ENCODE data around the gene SKOR1.

Gene SKOR1

DNA sequence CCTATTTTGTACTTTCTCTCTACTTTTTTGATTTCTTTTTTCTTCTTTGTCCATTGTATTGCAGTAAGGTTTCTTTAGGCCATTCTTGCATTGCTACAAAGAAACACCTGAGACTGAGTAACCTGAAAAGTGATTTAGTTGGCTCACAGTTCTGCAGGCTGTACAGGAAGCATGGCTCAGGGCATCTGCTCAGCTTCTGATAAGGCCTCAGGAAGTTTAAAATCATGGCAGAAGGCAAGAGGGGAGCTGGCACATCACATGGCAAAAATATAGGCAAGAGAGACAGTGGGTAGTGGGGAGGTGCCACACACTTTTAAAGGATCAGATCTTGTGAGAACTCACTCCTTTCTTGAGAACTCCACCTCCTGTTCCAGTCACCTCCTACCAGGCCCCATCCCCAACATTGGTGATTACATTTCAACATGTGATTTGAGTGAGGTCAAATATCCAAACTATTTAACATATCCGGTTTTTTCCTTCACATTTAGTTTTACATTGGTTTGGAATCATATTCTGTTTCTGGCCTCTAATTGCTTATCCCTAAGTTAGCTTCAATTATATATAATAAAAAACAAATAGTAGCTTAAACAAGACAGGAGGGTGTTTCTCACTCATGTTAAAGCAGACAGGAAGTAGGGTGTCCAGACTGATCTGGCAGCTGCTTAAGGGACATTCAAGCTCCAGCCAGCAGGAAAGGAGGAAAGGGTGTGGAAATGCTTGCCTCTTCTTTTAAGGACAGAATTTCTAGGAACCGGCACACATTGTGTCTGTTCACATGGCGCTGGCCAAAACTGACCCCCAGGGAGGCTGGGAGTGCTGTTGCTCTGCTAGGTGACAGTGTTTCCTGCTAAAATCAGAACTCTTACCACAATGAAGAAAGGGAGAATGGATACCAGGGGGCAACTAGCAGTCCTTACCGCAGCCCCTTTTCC, 28.8 kb upstream of the SKOR1 start:
- peak; percentile 20 for DNase-seq (ENCODE audit: low read depth)

GRCh38 chr15:67799801-67800205, 25.5 kb upstream of the SKOR1 start:
- DNase-seq (ENCODE audit: low read depth): no peak

- DNase-seq (ENCODE audit: low read depth): no peak
These were observed 24.2 kb upstream of the SKOR1 start for GRCh38 chr15:67801142-67801541.

DNA sequence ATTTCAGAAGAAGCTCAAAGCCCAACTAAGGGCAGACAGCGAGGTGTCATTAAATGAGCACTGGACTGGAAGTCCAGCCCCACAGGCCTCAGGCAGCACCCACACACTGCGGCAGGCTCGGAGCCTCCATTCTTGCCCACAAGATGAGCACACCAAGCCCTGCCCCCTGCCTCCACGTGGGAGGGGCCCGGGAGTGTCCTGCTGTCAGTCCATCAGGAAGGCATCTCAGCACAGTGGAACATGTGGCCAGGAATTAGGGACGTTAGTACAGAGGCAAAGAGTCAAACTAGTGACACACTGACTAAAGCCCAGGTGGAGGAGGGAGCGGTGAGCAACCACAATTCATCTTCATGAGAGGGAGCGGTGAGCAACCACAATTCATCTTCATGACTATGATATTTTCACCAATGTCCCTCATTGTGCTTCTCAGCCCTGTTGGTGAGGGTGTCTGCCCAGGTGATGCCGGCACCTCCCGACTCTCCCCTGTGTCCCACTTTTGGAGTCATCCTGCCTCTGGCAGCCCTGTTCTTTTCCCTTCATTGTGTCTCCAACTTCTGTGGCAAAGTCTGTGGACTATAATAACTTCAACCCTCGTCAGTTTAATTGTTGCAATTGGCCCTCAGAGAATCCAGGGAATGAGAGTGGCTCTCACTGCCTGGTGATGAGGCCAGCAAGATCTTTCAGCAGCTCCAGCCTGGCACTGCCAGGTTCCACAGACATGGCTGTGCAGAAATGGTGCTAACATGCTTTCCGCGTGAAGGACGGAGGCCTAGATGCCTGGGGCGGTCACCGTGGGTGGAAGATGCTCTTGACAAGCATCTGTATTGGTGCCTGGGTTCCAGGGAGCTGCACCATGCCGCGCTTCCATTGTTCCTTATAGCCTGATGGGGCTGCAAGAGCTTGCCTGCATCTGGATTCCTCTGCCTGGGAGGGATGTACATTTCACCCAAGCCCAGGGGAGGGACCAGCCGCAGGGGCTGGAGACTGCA, 23.1 kb upstream of the SKOR1 start:
- no peak for DNase-seq (ENCODE audit: low read depth)

- DNase-seq (ENCODE audit: low read depth): no peak
These were observed 22.0 kb upstream of the SKOR1 start for GRCh38 chr15:67803299-67803698.

DNA sequence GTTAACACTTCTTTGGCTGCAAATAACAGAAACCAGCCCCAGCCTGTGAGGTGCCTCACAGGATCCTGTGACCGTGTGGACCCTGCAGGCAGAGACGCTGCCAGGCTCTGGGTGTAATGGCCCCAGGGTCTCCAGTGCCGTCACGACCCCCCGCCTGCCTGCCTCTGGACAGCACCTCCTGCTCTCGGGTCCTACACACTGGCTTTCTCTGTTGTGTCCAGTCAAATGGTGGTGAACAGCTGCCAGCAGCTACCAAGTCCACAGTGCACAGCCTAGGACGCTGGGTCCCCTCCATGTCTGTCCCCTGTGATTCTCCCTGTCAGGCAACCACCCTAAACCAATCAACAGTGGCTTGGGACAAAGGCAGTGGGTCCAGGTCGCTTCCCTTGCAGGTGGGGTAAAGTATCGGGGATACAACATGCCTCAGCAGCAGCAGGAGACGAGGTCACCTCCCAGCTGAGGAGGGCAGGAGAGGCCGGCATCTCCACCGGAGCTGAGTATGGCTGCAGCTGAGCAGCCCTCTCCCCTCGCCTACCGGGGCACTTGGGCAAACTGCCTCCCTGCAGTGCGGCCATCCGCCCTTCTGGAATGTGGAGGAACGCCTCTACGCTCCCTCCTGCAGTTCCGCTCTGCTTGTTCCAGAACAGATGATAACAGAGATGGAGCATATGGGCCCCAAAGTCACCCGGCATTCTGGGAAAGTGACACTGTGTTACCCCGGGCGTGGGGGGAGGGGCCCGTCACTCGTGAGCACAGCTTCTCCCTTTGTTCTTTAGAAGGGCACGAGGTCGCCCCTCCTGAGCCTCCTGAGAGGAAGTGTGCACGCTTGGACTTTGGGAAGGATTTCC, 21.1 kb upstream of the SKOR1 start:
- no peak for DNase-seq (ENCODE audit: low read depth)

GRCh38 chr15:67805008-67805665, 20.2 kb upstream of the SKOR1 start:
- DNase-seq (ENCODE audit: low read depth): no peak

GRCh38 chr15:67805666-67806516, 19.4 kb upstream of the SKOR1 start:
- DNase-seq (ENCODE audit: low read depth): no peak

- DNase-seq (ENCODE audit: low read depth): no peak
These were observed 18.8 kb upstream of the SKOR1 start for GRCh38 chr15:67806536-67806935.

DNA sequence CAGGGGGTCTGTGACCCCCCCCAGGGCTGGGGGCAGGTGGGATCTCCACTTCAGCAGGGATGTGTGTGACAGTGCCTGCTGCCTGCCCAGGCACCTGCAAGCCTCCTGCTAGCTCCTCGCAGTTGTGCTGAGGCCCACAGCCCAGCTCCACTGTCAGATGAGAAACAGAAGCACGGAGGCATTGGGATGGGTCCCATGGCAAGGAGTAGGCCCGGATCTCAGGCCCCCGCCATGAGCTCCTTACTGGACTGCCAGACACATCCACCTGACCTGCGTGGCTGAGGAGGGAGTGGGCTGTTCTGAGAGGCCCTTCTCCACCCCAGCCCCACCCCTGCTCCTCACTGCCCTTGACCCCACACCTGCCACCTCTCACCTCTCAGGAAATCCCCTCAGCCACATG, 18.2 kb upstream of the SKOR1 start:
- DNase-seq (ENCODE audit: low read depth): no peak

GRCh38 chr15:67807836-67808235, 17.5 kb upstream of the SKOR1 start:
- DNase-seq (ENCODE audit: low read depth): no peak

- DNase-seq (ENCODE audit: low read depth): no peak
These were observed 16.5 kb upstream of the SKOR1 start for GRCh38 chr15:67808821-67809220.

- no peak for DNase-seq (ENCODE audit: low read depth)
These were observed 15.9 kb upstream of the SKOR1 start for GRCh38 chr15:67809441-67809840.

GRCh38 chr15:67809866-67810265, 15.4 kb upstream of the SKOR1 start:
- no peak for DNase-seq (ENCODE audit: low read depth)

GRCh38 chr15:67812241-67812644, 13.1 kb upstream of the SKOR1 start:
- no peak for DNase-seq (ENCODE audit: low read depth)

DNA sequence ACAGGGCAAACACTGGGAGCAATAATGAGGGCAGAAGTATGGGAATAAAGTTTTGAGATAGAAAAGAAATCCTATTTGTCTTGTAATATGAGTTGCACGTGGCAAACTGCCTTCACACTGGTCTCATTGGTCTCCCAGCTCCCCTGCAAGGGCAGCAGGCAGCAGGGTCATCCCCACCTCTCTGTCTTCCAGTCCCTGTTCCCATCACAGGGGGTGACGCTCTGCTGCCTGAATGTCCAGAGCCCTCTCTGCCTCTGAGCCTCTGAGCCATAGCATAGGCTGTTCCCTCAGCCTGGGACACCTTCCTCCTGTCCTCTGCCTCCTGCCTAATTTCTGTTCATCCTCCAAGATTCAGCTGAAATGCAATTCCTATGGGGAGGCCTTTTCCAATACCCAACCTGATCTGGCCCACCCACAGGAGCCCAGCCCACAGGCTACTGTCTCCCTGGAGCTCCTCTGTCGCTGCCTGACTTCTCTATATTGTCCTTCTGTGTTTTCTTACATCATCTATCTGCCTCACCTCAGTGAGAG, 12.1 kb upstream of the SKOR1 start:
- DNase-seq (ENCODE audit: low read depth): no peak

GRCh38 chr15:67815036-67815592, 10.2 kb upstream of the SKOR1 start:
- DNase-seq (ENCODE audit: low read depth): no peak

GRCh38 chr15:67816668-67817067, 8.6 kb upstream of the SKOR1 start:
- DNase-seq (ENCODE audit: low read depth): no peak

DNA sequence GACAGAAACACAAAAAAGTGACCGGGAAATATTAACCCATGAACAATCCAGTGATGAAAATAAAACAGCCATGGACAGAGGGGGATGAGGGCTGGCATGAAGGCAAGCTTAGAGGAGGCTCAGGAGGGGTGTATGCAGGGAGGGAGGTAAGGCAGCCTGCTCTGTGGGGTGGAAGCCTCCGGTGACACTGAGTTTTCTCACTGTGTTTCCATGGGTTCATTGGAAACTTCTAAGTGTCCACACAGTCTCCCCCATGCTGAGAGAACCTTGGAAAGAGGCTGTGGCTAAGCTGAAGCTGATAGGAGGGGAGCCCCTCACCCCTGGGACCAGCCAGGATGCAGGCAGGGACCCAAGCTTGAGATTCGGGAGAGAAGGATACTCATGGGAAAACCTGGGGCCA, 6.8 kb upstream of the SKOR1 start:
- DNase-seq (ENCODE audit: low read depth): no peak

GRCh38 chr15:67819636-67820035, 5.7 kb upstream of the SKOR1 start:
- DNase-seq (ENCODE audit: low read depth): no peak

Data from iris pigment epithelial cell (primary cell).